Neuron (in vitro differentiated cells): ENCODE data around the gene TMEM201.

Source experiments
- H2AFZ ChIP-seq: one replicate; pipeline ENCODE4 v1.6.1; 2013; ENCODE audit warnings: low read depth, mild to moderate bottlenecking, inconsistent platforms, low read length, moderate library complexity
- H3K27me3 ChIP-seq: one replicate; pipeline ENCODE4 v1.6.1; 2013; ENCODE audit warnings: low read length; ENCODE audit not compliant: insufficient read depth
- H3K36me3 ChIP-seq: one replicate; pipeline ENCODE4 v1.6.1; 2013; ENCODE audit warnings: low read length; ENCODE audit not compliant: insufficient read depth
- H3K4me1 ChIP-seq: one replicate; pipeline ENCODE4 v1.6.1; 2013; ENCODE audit warnings: low read length; ENCODE audit not compliant: insufficient read depth
- H3K4me3 ChIP-seq: 2 replicates; pipeline ENCODE4 v1.5.1; 2013; ENCODE audit warnings: mild to moderate bottlenecking, low read length, moderate library complexity
- H3K9me3 ChIP-seq: one replicate; pipeline ENCODE4 v1.6.1; 2013; ENCODE audit warnings: low read length

TMEM201 gene

DNA sequence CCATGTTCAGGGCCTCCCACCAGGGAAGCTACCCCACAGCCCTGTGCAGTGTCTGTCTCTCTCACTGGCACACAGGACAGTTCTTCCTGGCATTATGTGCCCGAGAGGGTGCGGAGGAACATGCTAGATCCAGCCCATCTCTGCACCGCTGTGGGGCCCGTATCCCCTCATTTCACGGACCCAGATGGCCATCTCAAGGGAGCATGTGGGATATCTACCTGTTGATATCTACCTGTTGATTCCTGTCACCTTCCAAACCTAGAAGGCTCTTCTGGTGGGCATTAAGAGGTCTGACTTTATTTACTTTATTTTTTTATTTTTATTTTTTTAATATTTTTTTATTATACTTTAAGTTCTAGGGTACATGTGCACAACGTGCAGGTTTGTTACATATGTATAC is 74.5 kb downstream of the TMEM201 start:
- peaks cover 9% of the 10 kb centered on the region for H3K27me3 ChIP-seq
- no peaks in the 10 kb centered on the region for H3K9me3 ChIP-seq

More for the DNA sequence above, 74.5 kb downstream of the TMEM201 start:
- Histone ChIP-seq H3K4me1 (no peaks in the 10 kb centered on the region), H3K4me3 (no peak overlapping the region), H3K36me3 (no peaks in the 10 kb centered on the region), H2AFZ (no peak overlapping the region)
